ENCODE results near the gene GRIN2A. TPM values are rescaled to one million over a fixed set of nuclear protein-coding genes. Genes with fewer than 3 reads are reported as not detected.

Gene GRIN2A
- total and polyA plus RNA-seq, 3 donors from 2014 or later: 7.0 to 20.3 (median 10.4) TPM

DNA sequence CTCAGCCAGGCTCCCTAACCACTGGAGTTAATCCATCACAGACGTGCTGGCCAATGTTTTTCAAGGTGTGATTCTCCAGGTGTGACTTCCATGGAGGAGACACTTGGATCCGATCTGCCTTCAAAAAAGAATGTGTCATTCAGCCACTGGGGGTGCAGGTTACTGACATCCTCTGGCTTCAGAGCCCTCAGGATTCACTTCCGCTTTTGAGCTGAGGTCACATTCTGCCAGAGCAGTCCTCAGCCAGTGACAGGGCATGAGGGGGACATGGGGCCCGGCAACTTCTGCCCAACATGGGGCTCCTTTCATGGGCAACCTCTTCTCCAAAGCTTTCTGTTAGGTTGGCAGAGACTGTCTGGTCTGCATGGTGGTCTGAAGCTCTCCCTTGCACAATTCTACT is 81.4 kb downstream of the GRIN2A start:
- H3K27me3 ChIP-seq: no peaks in the 10 kb centered on the region
- H3K4me3 ChIP-seq: no peak overlapping the region
- no peak for TF ChIP-seq POLR2A (IDR thresholded peaks at IDR 0.05)
- TF ChIP-seq, protein P1, sequence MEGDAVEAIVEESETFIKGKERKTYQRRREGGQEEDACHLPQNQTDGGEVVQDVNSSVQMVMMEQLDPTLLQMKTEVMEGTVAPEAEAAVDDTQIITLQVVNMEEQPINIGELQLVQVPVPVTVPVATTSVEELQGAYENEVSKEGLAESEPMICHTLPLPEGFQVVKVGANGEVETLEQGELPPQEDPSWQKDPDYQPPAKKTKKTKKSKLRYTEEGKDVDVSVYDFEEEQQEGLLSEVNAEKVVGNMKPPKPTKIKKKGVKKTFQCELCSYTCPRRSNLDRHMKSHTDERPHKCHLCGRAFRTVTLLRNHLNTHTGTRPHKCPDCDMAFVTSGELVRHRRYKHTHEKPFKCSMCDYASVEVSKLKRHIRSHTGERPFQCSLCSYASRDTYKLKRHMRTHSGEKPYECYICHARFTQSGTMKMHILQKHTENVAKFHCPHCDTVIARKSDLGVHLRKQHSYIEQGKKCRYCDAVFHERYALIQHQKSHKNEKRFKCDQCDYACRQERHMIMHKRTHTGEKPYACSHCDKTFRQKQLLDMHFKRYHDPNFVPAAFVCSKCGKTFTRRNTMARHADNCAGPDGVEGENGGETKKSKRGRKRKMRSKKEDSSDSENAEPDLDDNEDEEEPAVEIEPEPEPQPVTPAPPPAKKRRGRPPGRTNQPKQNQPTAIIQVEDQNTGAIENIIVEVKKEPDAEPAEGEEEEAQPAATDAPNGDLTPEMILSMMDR (IDR thresholded peaks at IDR 0.05): no peak
- no peaks in the 10 kb centered on the region for H3K4me1 ChIP-seq
- H3K36me3 ChIP-seq (ENCODE audit: low read depth, missing control alignments): no peaks in the 10 kb centered on the region
- no peak for DNase-seq
- no peak overlapping the region for H3K27ac ChIP-seq
- H3K9me3 ChIP-seq: no peaks in the 10 kb centered on the region
- intact Hi-C loops (cut with DNase I; ENCODE audit: low total_unique reads): no loop called here
- WGBS, 2 donors: 39 to 86% methylated on average over 4 of the region's 4 CpGs

DNA sequence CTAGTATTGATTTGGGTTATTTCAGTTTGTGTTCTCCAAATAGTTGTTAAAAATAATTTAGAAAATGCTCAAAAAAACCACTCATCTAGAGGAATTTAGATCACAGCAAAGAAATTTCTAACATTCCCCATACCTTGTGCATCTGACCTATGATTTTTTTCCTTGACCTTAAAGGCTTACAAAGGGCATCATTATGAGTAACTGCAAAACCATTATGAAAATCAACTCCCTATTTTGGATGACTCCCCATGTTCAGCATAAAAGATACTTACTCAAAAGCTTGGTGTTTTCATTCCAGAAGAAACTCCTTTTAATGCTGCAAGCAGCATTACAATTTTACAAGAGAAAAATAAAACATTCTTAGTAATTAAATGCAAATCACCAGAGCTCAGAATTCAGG is 83.2 kb downstream of the GRIN2A start:
- no peaks in the 10 kb centered on the region for H3K27me3 ChIP-seq
- H3K36me3 ChIP-seq (ENCODE audit: low read depth, missing control alignments): no peaks in the 10 kb centered on the region
- H3K4me1 ChIP-seq: no peaks in the 10 kb centered on the region
- no peak for TF ChIP-seq POLR2A (IDR thresholded peaks at IDR 0.05)
- TF ChIP-seq, protein P1 (IDR thresholded peaks at IDR 0.05): no peak
- DNase-seq: no peak
- no peak overlapping the region for H3K27ac ChIP-seq
- no peak overlapping the region for H3K4me3 ChIP-seq
- no peaks in the 10 kb centered on the region for H3K9me3 ChIP-seq
- intact Hi-C loops (cut with DNase I; ENCODE audit: low total_unique reads): no loop called here

DNA sequence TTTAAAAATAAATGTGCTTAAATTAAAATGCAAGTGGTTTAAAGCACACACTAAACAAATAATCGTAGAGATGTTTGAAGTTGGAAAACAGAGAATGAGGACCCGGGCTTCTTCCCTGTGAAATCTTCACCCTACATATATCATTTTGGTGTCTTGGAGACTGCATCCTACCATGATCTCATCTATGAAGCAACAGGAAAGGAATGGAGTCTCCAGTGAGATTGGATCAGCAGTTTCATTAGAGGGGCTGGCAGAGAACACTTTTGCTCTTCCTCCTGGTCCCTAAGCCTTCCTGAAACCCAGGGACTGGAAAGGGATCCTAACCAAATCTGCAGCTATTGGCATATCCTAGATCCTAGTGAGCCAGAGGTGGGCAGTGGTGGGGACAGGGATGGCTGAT is 85.0 kb downstream of the GRIN2A start:
- Histone ChIP-seq H3K4me1 (no peaks in the 10 kb centered on the region), H3K36me3 (ENCODE audit: low read depth, missing control alignments) (no peaks in the 10 kb centered on the region), H3K9me3 (no peaks in the 10 kb centered on the region), H3K27ac (no peak overlapping the region), H3K4me3 (no peak overlapping the region), H3K27me3 (no peaks in the 10 kb centered on the region)
- TF ChIP-seq, protein P1 (IDR thresholded peaks at IDR 0.05): no peak
- no peak for TF ChIP-seq POLR2A (IDR thresholded peaks at IDR 0.05)
- WGBS, 2 donors: 77 to 96% methylated on average over 2 of the region's 2 CpGs
- no peak for DNase-seq
- intact Hi-C loops (cut with DNase I; ENCODE audit: low total_unique reads): no loop called here

DNA sequence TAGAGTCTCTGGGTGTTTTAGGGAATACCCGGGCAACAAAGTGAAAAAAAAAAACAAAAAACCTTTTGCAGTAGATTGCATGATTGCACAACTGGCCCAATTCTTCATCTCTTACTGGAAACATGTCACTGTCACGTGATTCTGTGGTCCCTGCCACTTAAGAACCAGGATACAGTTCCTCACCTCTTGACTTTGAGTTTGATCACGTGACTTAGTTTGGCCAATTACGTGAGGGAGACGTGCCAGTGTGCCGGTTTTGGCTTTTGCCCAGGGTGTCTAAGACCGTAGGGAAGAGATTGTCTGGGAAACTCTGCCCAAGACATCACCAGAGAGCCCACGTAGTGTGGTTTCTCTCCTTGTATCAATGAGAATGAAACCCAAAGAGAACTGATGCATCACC is 88.7 kb downstream of the GRIN2A start:
- 61 to 71% methylated on average over 8 of the region's 8 CpGs for WGBS, 2 donors
- no peak overlapping the region for H3K27ac ChIP-seq
- TF ChIP-seq, protein P1 (IDR thresholded peaks at IDR 0.05): no peak
- no peak for TF ChIP-seq POLR2A (IDR thresholded peaks at IDR 0.05)
- H3K27me3 ChIP-seq: no peaks in the 10 kb centered on the region
- no peak for DNase-seq
- H3K4me1 ChIP-seq: no peaks in the 10 kb centered on the region
- no peaks in the 10 kb centered on the region for H3K9me3 ChIP-seq
- H3K4me3 ChIP-seq: no peak overlapping the region
- intact Hi-C loops (cut with DNase I; ENCODE audit: low total_unique reads): no loop called here
- no peaks in the 10 kb centered on the region for H3K36me3 ChIP-seq (ENCODE audit: low read depth, missing control alignments)

DNA sequence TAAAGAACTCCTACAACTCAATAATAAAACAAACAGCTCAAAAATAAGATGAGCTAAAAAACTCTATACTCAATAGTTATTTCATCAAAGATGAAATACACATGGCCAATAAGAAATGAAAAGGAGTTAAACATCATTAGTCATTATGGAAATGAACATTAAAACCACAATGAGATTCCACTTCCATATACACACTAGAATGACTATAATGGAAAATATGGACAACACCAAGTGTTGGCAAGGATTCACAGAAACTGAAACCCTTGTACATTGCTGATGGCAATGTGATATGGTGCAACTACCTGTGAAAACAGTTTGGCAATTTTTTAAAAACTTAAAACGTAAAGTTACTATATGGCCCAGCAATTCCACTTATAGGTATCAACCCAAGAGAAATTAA is 91.4 kb downstream of the GRIN2A start:
- H3K27ac ChIP-seq: no peak overlapping the region
- H3K4me3 ChIP-seq: no peak overlapping the region
- WGBS, 2 donors: 88 to 100% methylated on average over 1 of the region's 1 CpG
- no peaks in the 10 kb centered on the region for H3K36me3 ChIP-seq (ENCODE audit: low read depth, missing control alignments)
- no peaks in the 10 kb centered on the region for H3K9me3 ChIP-seq
- no peak for DNase-seq
- no peaks in the 10 kb centered on the region for H3K27me3 ChIP-seq
- intact Hi-C loops (cut with DNase I; ENCODE audit: low total_unique reads): no loop called here
- no peak for TF ChIP-seq POLR2A (IDR thresholded peaks at IDR 0.05)
- TF ChIP-seq, protein P1 (IDR thresholded peaks at IDR 0.05): no peak
- H3K4me1 ChIP-seq: no peaks in the 10 kb centered on the region
